GM12878 (cell line): ENCODE measurements around the gene VDR. TPM values are rescaled to one million over a fixed set of nuclear protein-coding genes. Genes with fewer than 3 reads are reported as not detected.
A peak's percentile ranks its signal among the peaks of the same experiment; 100 is the strongest.

ENCODE experiments used
- ATAC-seq: fragments of 200-7000 bp; cut with Tn5 transposase; 3 replicates; pipeline ENCODE4 v1.9.1; 2020; ENCODE audit warnings: mild to moderate bottlenecking, moderate library complexity
- BruUV-seq: library from RNA; stranded (reverse); fragments of 400-500 nt; replicated peaks from 2 replicates; lab custom pipeline; 2021; lab: Mats Ljungman, UMichigan
- CTCF ChIA-PET: fragments of 300-600 bp; sonication (Branson Sonifier 250); formaldehyde crosslinking; extraction: SDS; loops from one replicate; lab custom pipeline; 2021; ENCODE audit warnings: inconsistent platforms; lab: Yijun Ruan, JAX
- POLR2A ChIA-PET: fragments of 350-600 bp; formaldehyde crosslinking; extraction: SDS; loops from one replicate; lab custom pipeline; 2021; ENCODE audit warnings: inconsistent platforms; lab: Charles Lee
- RAD21 ChIA-PET: fragments of 300-600 bp; sonication (Branson Sonifier 250); formaldehyde crosslinking; loops from one replicate; lab custom pipeline; 2023; ENCODE audit warnings: antibody characterized with exemption; ENCODE audit not compliant: unreplicated experiment; lab: Charles Lee
- SMC1A ChIA-PET: fragments of 300-600 bp; sonication (Branson Sonifier 250); formaldehyde crosslinking; loops from one replicate; lab custom pipeline; 2023; ENCODE audit not compliant: unreplicated experiment, uncharacterized antibody; lab: Charles Lee
- DNase-seq: peaks from one replicate; pipeline ENCODE4 v3.0.0-alpha.2; 2011; ENCODE audit warnings: low read depth, low spot score
- FAIRE-seq: peaks from 3 replicates; lab custom pipeline; 2011; peaks lifted over from hg19 to GRCh38; lab: Jason Lieb, UNC
- H2AFZ ChIP-seq: 2 replicates; pipeline ENCODE4 v1.6.0; 2011; ENCODE audit warnings: low read depth, low read length, control low read depth; ENCODE audit not compliant: control insufficient read depth
- H3K27ac ChIP-seq: 2 replicates; pipeline ENCODE4 v1.5.1; 2011; ENCODE audit warnings: control low read depth; ENCODE audit not compliant: control insufficient read depth, insufficient read depth
- H3K27me3 ChIP-seq, 2 experiments: replicated peaks in 1 of 2; 2 replicates each; pipeline versions ENCODE4 v1.6.0 to v1.6.1; 2011; ENCODE audit warnings: low read length in 1 of 2; ENCODE audit not compliant: control insufficient read depth in 2 of 2, insufficient read depth in 2 of 2
- H3K36me3 ChIP-seq, 2 experiments: 2 replicates each; pipeline ENCODE4 v1.5.1; 2011; ENCODE audit warnings: low read length in 1 of 2; ENCODE audit not compliant: control insufficient read depth in 2 of 2, insufficient read depth in 2 of 2
- H3K4me1 ChIP-seq: 2 replicates; pipeline ENCODE4 v1.6.1; 2011; ENCODE audit warnings: mild to moderate bottlenecking, low read length, moderate library complexity, mixed read lengths; ENCODE audit not compliant: control insufficient read depth, insufficient read depth
- H3K4me2 ChIP-seq: 2 replicates; pipeline ENCODE4 v1.6.0; 2011; ENCODE audit warnings: control low read depth; ENCODE audit not compliant: control insufficient read depth, insufficient read depth
- H3K4me3 ChIP-seq: fragments of 200-600 bp; sonication (generic); 2 replicates; pipeline ENCODE4 v1.5.1; 2016
- H3K79me2 ChIP-seq: 2 replicates; pipeline ENCODE4 v1.6.0; 2011; ENCODE audit warnings: low read length; ENCODE audit not compliant: control insufficient read depth, insufficient read depth
- H3K9ac ChIP-seq: 2 replicates; pipeline ENCODE4 v1.8.0; 2011; ENCODE audit warnings: low read length, control low read depth, mixed read lengths; ENCODE audit not compliant: control insufficient read depth, insufficient read depth
- H3K9me3 ChIP-seq: replicated peaks from 3 replicates; pipeline ENCODE4 v1.5.1; 2011; ENCODE audit warnings: mild to moderate bottlenecking, low read length; ENCODE audit not compliant: control insufficient read depth, insufficient read depth
- H4K20me1 ChIP-seq: 2 replicates; pipeline ENCODE4 v1.6.0; 2011; ENCODE audit not compliant: control insufficient read depth, insufficient read depth
- HCFC1 ChIP-seq: fragments of 150-350 bp; IDR thresholded peaks from 2 replicates; pipeline ENCODE4 v1.6.1; 2014; ENCODE audit warnings: low read length
- HDAC2 ChIP-seq: fragments of 200-600 bp; sonication (generic); IDR thresholded peaks from 2 replicates; pipeline ENCODE4 v1.6.1; 2017
- MEF2B ChIP-seq: fragments of 450-650 bp; IDR thresholded peaks from 2 replicates; pipeline ENCODE4 v1.6.1; 2018; ENCODE audit warnings: mild to moderate bottlenecking, moderate library complexity; ENCODE audit not compliant: partially characterized antibody, poor library complexity, severe bottlenecking
- RAD51 ChIP-seq: fragments of 450-650 bp; IDR thresholded peaks from 2 replicates; pipeline ENCODE4 v1.6.1; 2016; ENCODE audit warnings: moderate library complexity, mild to moderate bottlenecking, inconsistent platforms
- TCF12 ChIP-seq: IDR thresholded peaks from 2 replicates; pipeline ENCODE4 v1.6.1; 2011; ENCODE audit warnings: low read depth, mild to moderate bottlenecking, low read length
- TCF7 ChIP-seq: IDR thresholded peaks from 2 replicates; pipeline ENCODE4 v1.6.1; 2014; ENCODE audit warnings: antibody characterized with exemption, borderline replicate concordance
- ZNF622 ChIP-seq: fragments of 450-650 bp; IDR thresholded peaks from 2 replicates; pipeline ENCODE4 v1.6.1; 2017; ENCODE audit warnings: mild to moderate bottlenecking, inconsistent platforms
- WGBS: methylation state at CpG from one replicate; pipeline ENCODE4 v1.1.6; 2016; ENCODE audit warnings: low lambda C conversion rate; ENCODE audit not compliant: insufficient replicate concordance, insufficient coverage; ENCODE audit errors: missing lambda C conversion rate; 5-methylcytosine and 5-hydroxymethylcytosine counted together
- in situ Hi-C: fragments of 300-500 bp; cut with MboI; formaldehyde crosslinking; loops from 9 replicates; pipeline ENCODE4 v1.14.3; 2018; ENCODE audit warnings: mixed read lengths
- intact Hi-C: fragments of 100-400 bp; cut with micrococcal nuclease; formaldehyde crosslinking; loops from one replicate; pipeline ENCODE4 v1.14.2; 2022; ENCODE audit not compliant: unreplicated experiment
- polyA plus RNA-seq, 11 experiments: library from polyadenylated mRNA; depleted of rRNA in 4 of 11; unstranded in 6 of 11; stranded (reverse) in 5 of 11; fragments of >200 nt; fragmentation: Nextera tagmentation in 4 of 11; fragmentation: Illumina TruSeq in 1 of 11; extraction: Ambion mirVana in 4 of 11; extraction: Trizol in 1 of 11; gene quantifications; 1 replicate in 1 of 11; 2 replicates in 10 of 11; pipeline versions ENCODE4 v1.2.1 to v1.2.3, GENCODE V29; 2011 to 2016; ENCODE audit warnings: inconsistent platforms in 2 of 11, missing spikeins in 2 of 11, low read depth in 1 of 11
- total RNA-seq, 4 experiments: library from RNA; depleted of rRNA in 3 of 4; stranded (reverse); fragments of >200 nt in 3 of 4; fragmentation: Illumina TruSeq in 1 of 4; extraction: Trizol in 1 of 4; gene quantifications; 2 replicates each; pipeline versions ENCODE4 v1.2.1 to v1.2.3, GENCODE V29; 2013 to 2021
- TF ChIP-seq, protein P1 (sequence below): fragments of 150-350 bp; IDR thresholded peaks from 2 replicates; pipeline ENCODE4 v1.6.1; 2016; ENCODE audit warnings: low read depth, low read length
- TF ChIP-seq, protein P2 (sequence below): fragments of 450-650 bp; conservative IDR thresholded peaks from 2 replicates; pipeline ENCODE4 v1.6.1; 2017; ENCODE audit warnings: mild to moderate bottlenecking, moderate library complexity

Gene VDR
- total and polyA plus RNA-seq, 10 of the 15 experiments (the other 5 are each of a cell fraction or from before 2014, with no cell fraction given), result 0.27 to 7.9 (median 3.0) TPM

DNA sequence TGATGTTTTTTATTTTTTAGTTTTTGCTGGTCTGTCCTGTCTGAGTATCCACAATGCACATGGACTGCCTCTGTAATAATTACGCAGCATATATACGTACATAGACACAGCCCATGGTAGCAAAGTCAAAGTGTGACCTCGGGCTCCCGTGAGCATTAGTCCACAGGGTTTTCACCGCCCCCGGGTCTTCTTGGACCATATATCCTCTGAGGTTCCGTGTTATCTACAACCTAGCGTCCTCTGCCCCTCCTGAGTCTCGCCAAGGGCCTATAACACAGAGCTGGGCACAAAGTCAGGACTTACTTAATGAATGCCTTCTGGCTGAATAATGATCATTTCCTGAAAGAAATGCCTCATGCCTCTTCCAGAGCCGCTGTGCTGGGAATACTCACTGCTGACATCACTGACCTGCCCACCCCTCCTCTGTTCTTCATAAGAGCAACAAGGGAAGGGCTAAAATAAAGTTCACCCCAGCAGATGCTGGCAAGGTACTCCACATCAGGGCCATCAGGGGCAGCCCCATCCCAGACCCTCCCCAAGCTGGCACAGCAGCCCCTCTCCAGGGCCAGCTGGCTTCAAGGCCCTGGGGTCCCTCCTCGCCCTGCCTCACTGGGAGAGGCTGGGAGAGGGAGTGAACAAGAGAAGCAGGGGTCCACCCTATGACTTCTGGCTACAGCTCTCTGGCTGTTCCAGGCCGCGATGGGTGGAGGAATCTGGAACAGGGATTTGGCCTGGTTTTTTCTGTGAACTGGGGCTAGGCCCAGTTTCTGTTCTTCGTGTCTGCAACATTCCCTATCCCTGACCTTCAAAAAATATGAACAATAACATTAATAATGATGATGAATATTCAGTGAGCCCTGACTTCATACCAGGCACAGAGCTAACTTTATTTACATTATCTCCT, 93.0 kb downstream of the VDR start:
- no peak for TF ChIP-seq HCFC1
- TF ChIP-seq TCF7, result no peak
- TF ChIP-seq HDAC2, result no peak
- 41% methylated on average over 14 of the region's 14 CpGs for WGBS
- Histone ChIP-seq H3K79me2 (peaks cover 27% of the 10 kb centered on the region), H3K27me3 (no peaks in the 10 kb centered on the region; a peak in 1 of 4 replicates), H3K36me3 (no peaks in the 10 kb centered on the region), H3K9ac (peak overlapping the region; percentile 65), H3K27ac (no peak overlapping the region; the same call in 1 of the 2 replicates), H3K9me3 (no peaks in the 10 kb centered on the region), H2AFZ (no peak overlapping the region), H4K20me1 (no peaks in the 10 kb centered on the region), H3K4me1 (peaks cover 79% of the 10 kb centered on the region), H3K4me2 (peak overlapping the region; percentile 90), H3K4me3 (peak overlapping the region; percentile 17; the same call in 1 of the 2 replicates)
- ChIA-PET RAD21 (interaction anchor here (1.1 to 9.0 kb wide), 7 partner anchors 14 to 93 kb away, joined by 3 to 202 read pairs (median 5); partner anchors contain the start of gene VDR), POLR2A (interaction anchor here (1.4 to 4.3 kb wide), 4 partner anchors 22 to 72 kb away, joined by 3 to 46 read pairs (median 10); no protein-coding TSS in a partner anchor), CTCF (interaction anchor here (0.6 to 8.8 kb wide), 11 partner anchors 10 to 74 kb away, joined by 3 to 85 read pairs (median 4); no protein-coding TSS in a partner anchor), SMC1A (interaction anchor here (0.7 to 3.8 kb wide), 8 partner anchors 11 to 73 kb away, joined by 3 to 22 read pairs (median 10); no protein-coding TSS in a partner anchor)
- intact Hi-C loops, result no loop called here
- ATAC-seq (no peak), DNase-seq (no peak), FAIRE-seq (no peak)
- in situ Hi-C loops, result no loop called here
- BruUV-seq, result no TSS peak

- Histone ChIP-seq H3K27ac (no peak overlapping the region), H3K9ac (no peak overlapping the region), H2AFZ (no peak overlapping the region), H4K20me1 (no peaks in the 10 kb centered on the region), H3K79me2 (peaks cover 24% of the 10 kb centered on the region), H3K27me3 (no peaks in the 10 kb centered on the region; a peak in 1 of 4 replicates), H3K4me1 (peaks cover 78% of the 10 kb centered on the region), H3K4me3 (no peak overlapping the region), H3K36me3 (no peaks in the 10 kb centered on the region), H3K9me3 (no peaks in the 10 kb centered on the region), H3K4me2 (no peak overlapping the region)
- ChIA-PET RAD21 (interaction anchor here (9.0 kb wide), 1 partner anchor 24 kb away, joined by 202 read pairs; no protein-coding TSS in a partner anchor), POLR2A (interaction anchor here (1.4 to 4.3 kb wide), 2 partner anchors 23 to 30 kb away, joined by 3 to 46 read pairs; no protein-coding TSS in a partner anchor), CTCF (interaction anchor here (1.1 to 8.8 kb wide), 4 partner anchors 23 to 103 kb away, joined by 4 to 85 read pairs (median 44); no protein-coding TSS in a partner anchor), SMC1A (interaction anchor here (0.6 to 3.8 kb wide), 6 partner anchors 10 to 596 kb away, joined by 3 to 22 read pairs (median 10); no protein-coding TSS in a partner anchor)
- in situ Hi-C loops, result no loop called here
- 4% methylated on average over 2 of the region's 2 CpGs for WGBS
- intact Hi-C loops, result no loop called here
- ATAC-seq (no peak), FAIRE-seq (no peak), DNase-seq (no peak)
- BruUV-seq, result no TSS peak
- TF ChIP-seq RAD51, result peak; percentile 60; the same call in 1 of the 2 replicates
- TF ChIP-seq, protein P1, sequence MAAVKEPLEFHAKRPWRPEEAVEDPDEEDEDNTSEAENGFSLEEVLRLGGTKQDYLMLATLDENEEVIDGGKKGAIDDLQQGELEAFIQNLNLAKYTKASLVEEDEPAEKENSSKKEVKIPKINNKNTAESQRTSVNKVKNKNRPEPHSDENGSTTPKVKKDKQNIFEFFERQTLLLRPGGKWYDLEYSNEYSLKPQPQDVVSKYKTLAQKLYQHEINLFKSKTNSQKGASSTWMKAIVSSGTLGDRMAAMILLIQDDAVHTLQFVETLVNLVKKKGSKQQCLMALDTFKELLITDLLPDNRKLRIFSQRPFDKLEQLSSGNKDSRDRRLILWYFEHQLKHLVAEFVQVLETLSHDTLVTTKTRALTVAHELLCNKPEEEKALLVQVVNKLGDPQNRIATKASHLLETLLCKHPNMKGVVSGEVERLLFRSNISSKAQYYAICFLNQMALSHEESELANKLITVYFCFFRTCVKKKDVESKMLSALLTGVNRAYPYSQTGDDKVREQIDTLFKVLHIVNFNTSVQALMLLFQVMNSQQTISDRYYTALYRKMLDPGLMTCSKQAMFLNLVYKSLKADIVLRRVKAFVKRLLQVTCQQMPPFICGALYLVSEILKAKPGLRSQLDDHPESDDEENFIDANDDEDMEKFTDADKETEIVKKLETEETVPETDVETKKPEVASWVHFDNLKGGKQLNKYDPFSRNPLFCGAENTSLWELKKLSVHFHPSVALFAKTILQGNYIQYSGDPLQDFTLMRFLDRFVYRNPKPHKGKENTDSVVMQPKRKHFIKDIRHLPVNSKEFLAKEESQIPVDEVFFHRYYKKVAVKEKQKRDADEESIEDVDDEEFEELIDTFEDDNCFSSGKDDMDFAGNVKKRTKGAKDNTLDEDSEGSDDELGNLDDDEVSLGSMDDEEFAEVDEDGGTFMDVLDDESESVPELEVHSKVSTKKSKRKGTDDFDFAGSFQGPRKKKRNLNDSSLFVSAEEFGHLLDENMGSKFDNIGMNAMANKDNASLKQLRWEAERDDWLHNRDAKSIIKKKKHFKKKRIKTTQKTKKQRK, result no peak
- TF ChIP-seq MEF2B, result no peak
- no peak for TF ChIP-seq TCF12
- TF ChIP-seq, protein P2, sequence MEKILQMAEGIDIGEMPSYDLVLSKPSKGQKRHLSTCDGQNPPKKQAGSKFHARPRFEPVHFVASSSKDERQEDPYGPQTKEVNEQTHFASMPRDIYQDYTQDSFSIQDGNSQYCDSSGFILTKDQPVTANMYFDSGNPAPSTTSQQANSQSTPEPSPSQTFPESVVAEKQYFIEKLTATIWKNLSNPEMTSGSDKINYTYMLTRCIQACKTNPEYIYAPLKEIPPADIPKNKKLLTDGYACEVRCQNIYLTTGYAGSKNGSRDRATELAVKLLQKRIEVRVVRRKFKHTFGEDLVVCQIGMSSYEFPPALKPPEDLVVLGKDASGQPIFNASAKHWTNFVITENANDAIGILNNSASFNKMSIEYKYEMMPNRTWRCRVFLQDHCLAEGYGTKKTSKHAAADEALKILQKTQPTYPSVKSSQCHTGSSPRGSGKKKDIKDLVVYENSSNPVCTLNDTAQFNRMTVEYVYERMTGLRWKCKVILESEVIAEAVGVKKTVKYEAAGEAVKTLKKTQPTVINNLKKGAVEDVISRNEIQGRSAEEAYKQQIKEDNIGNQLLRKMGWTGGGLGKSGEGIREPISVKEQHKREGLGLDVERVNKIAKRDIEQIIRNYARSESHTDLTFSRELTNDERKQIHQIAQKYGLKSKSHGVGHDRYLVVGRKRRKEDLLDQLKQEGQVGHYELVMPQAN, result no peak
- no peak for TF ChIP-seq ZNF622
Measured at GRCh38 chr12:47811072-47811396, 93.8 kb downstream of the VDR start.
